ENCODE measurements around the gene DUOX2.

- peak in 1 of 6 experiments; percentile 7 for TF ChIP-seq CTCF (IDR thresholded peaks at IDR 0.05)
- TF ChIP-seq POLR2A (IDR thresholded peaks at IDR 0.05), result no peak
Measured at GRCh38 chr15:45110256-45110820, 3.6 kb downstream of the DUOX2 start.

Data from esophagus squamous epithelium (tissue), 4 donors.